HuH-7.5 (cell line): ENCODE data around the gene RANBP3.
"Not testable (repeated sequence)": the region's sequence is repeated elsewhere in the genome, so short reads cannot be mapped to it uniquely, and the experiment has no call there.

Experiments
- DNase-seq: peaks from one replicate; pipeline ENCODE4 v3.0.0; 2011; ENCODE audit warnings: low spot score

RANBP3 gene

GRCh38 chr19:5882421-5882968 is 95.4 kb downstream of the RANBP3 start:
- no peak for DNase-seq

- DNase-seq = no peak
These were observed 96.2 kb downstream of the RANBP3 start for GRCh38 chr19:5881543-5882299.

- DNase-seq = peak; percentile 83
These were observed 97.3 kb downstream of the RANBP3 start for GRCh38 chr19:5880604-5881078.

GRCh38 chr19:5880196-5880595 is 97.7 kb downstream of the RANBP3 start:
- no peak for DNase-seq

GRCh38 chr19:5877882-5878281 is 100.1 kb downstream of the RANBP3 start:
- no peak for DNase-seq

- DNase-seq = no peak
These were observed 100.5 kb downstream of the RANBP3 start for GRCh38 chr19:5877427-5877826.

- DNase-seq = not testable (repeated sequence)
These were observed 103.4 kb downstream of the RANBP3 start for GRCh38 chr19:5874496-5874895.

GRCh38 chr19:5873617-5874199 is 104.2 kb downstream of the RANBP3 start:
- DNase-seq = no peak

- DNase-seq = peak; percentile 79
These were observed 107.0 kb downstream of the RANBP3 start for GRCh38 chr19:5870986-5871394.

GRCh38 chr19:5867201-5868136 is 110.5 kb downstream of the RANBP3 start:
- DNase-seq = no peak
